ENCODE data around the gene RPL10A.

- TF ChIP-seq POLR2A (IDR thresholded peaks at IDR 0.05), result no peak
- no peak for TF ChIP-seq CTCF (IDR thresholded peaks at IDR 0.05)
Observed at GRCh38 chr6:35512006-35512405, 43.8 kb downstream of the RPL10A start.

Measured in transverse colon (tissue), 3 donors.